HEK293T (cell line): ENCODE measurements around the gene PHLPP1.

Source experiments
- ARNT ChIP-seq: fragments of 450-650 bp; IDR thresholded peaks from 2 replicates; pipeline ENCODE4 v1.6.1; 2017; ENCODE audit warnings: mild to moderate bottlenecking
- BHLHE40 ChIP-seq: fragments of 450-650 bp; IDR thresholded peaks from 2 replicates; pipeline ENCODE4 v1.6.1; 2016; ENCODE audit warnings: mild to moderate bottlenecking, moderate library complexity, borderline replicate concordance
- CTBP1 ChIP-seq: fragments of 450-650 bp; IDR thresholded peaks from 2 replicates; pipeline ENCODE4 v1.6.1; 2016; ENCODE audit warnings: borderline replicate concordance
- ELF4 ChIP-seq: fragments of 450-650 bp; IDR thresholded peaks from 2 replicates; pipeline ENCODE4 v1.6.1; 2017; ENCODE audit warnings: antibody characterized with exemption
- FOXA1 ChIP-seq: fragments of 450-650 bp; IDR thresholded peaks from 2 replicates; pipeline ENCODE4 v1.6.1; 2016; ENCODE audit warnings: mild to moderate bottlenecking
- FOXM1 ChIP-seq: fragments of 450-650 bp; IDR thresholded peaks from 2 replicates; pipeline ENCODE4 v1.6.1; 2017; ENCODE audit warnings: mild to moderate bottlenecking, borderline replicate concordance
- HDGF ChIP-seq: fragments of 450-650 bp; IDR thresholded peaks from 2 replicates; pipeline ENCODE4 v1.6.1; 2017; ENCODE audit warnings: antibody characterized with exemption, borderline replicate concordance
- L3MBTL2 ChIP-seq: fragments of 450-650 bp; conservative IDR thresholded peaks from 2 replicates; pipeline ENCODE4 v1.6.1; 2016; ENCODE audit warnings: mild to moderate bottlenecking
- SP1 ChIP-seq: fragments of 450-650 bp; IDR thresholded peaks from 2 replicates; pipeline ENCODE4 v1.6.1; 2017
- TARDBP ChIP-seq: fragments of 450-650 bp; IDR thresholded peaks from 2 replicates; pipeline ENCODE4 v1.6.1; 2016

DNA sequence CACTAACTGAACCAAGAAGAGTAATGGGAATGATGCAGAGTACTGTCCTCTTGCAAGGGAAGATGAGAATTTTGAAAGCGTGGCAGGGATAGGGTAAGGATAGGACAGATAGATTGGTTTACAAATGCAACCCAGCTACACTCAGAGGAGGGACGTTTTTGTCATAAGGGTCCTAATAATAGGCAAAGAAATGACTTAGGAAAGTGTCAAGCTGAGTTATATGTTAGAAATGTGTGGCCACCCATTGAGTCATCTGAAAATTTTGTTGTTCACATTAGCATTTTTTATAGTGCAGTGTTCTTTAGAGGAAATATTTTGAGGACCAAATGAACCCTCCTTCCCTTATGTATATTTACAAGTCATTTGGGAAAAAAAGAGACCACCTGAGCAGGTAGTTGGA, 137.5 kb downstream of the PHLPP1 start:
- TF ChIP-seq BHLHE40 (no peak), FOXA1 (no peak), TARDBP (no peak), ELF4 (no peak), L3MBTL2 (no peak), HDGF (no peak), SP1 (no peak), ARNT (no peak), FOXM1 (no peak), CTBP1 (no peak)
